ENCODE results near the gene BICDL2. TPM values are rescaled to one million over a fixed set of nuclear protein-coding genes. Genes with fewer than 3 reads are reported as not detected.

Gene BICDL2
- total RNA-seq, 3 donors from 2014 or later: 49.1 to 102 (median 75.5) TPM

DNA sequence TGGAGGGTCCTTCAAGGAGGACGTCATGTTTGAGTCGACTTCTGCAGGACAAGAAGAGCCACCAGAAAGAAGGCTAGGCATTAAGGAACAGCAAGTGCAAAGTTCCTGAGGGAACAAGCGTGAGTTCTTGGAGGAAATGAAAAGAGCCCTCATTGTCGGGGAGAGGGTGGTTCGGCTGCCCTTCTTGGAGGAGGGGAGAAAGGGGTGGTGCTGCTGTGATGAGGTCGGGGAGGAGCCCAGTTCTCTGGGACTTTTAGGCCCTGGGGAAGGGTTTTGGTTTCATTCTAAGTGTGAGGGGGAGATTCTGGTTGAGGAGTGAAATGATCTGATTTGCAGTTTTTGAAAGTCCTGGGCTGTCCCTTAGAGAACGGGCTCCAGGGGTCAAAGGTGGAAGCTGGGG, 4.1 kb downstream of the BICDL2 start:
- Histone ChIP-seq H3K36me3 (ENCODE audit: low read depth) (no peaks in the 10 kb centered on the region), H3K4me3 (no peak overlapping the region), H3K4me1 (ENCODE audit: low read depth) (peaks cover 41% of the 10 kb centered on the region), H3K9me3 (no peaks in the 10 kb centered on the region)
- peak in 1 of 3 donors; percentile 36 for DNase-seq
- no peak for ATAC-seq
- TF ChIP-seq, protein P1, sequence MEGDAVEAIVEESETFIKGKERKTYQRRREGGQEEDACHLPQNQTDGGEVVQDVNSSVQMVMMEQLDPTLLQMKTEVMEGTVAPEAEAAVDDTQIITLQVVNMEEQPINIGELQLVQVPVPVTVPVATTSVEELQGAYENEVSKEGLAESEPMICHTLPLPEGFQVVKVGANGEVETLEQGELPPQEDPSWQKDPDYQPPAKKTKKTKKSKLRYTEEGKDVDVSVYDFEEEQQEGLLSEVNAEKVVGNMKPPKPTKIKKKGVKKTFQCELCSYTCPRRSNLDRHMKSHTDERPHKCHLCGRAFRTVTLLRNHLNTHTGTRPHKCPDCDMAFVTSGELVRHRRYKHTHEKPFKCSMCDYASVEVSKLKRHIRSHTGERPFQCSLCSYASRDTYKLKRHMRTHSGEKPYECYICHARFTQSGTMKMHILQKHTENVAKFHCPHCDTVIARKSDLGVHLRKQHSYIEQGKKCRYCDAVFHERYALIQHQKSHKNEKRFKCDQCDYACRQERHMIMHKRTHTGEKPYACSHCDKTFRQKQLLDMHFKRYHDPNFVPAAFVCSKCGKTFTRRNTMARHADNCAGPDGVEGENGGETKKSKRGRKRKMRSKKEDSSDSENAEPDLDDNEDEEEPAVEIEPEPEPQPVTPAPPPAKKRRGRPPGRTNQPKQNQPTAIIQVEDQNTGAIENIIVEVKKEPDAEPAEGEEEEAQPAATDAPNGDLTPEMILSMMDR (IDR thresholded peaks at IDR 0.05): no peak
- intact Hi-C loops (cut with DNase I, micrococcal nuclease): no loop called here

DNA sequence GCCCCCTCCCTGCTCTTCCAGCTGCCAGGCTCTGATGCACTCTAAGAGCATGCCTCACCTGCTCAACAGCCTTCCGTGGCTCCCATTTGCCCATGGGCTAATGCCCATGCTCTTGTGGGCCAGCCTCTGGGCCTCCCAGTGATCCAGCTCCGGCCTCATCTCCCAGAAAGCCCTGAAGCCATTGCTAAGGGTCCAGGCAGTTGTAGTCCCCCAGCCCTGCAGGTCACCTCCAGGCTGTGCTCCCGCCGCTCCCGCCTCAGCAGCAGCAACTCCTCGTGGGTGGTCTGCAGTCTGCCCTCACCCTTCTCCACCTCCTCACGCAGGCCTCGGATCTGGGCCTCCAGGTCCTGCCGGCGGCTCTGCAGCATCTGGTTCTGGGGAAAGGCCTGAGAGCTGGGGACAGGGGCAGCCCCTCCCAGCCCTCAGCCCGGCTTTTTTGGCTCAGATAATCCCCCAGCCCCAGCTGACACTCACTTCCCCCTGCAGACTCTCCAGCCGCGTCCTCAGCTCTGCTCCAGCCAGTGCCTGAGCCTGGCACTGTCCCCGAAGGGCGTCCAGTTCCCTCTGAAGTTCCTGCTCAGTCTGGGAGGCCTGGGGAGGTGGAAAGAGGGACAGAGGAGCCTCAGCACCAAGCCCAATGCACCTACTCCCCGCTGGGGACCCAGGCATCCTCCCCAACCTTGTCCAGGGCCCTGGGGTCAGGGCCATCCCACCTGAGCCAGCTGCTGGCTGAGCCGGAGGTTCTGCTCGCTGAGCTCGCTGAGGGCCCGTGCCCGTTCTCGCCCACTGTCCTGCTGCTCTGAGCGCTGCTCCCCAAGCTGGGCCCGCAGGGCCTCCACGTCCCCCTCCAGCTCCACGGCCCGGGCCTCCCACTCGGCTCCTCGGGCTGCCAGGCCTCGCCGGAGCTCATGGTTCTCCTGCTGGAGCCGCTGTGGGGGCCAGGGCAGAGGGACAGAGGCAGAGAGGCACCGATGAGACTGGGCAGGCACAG, 6.2 kb downstream of the BICDL2 start:
- intact Hi-C loops (cut with DNase I, micrococcal nuclease): no loop called here
- ATAC-seq: no peak
- TF ChIP-seq, protein P1 (IDR thresholded peaks at IDR 0.05): no peak

DNA sequence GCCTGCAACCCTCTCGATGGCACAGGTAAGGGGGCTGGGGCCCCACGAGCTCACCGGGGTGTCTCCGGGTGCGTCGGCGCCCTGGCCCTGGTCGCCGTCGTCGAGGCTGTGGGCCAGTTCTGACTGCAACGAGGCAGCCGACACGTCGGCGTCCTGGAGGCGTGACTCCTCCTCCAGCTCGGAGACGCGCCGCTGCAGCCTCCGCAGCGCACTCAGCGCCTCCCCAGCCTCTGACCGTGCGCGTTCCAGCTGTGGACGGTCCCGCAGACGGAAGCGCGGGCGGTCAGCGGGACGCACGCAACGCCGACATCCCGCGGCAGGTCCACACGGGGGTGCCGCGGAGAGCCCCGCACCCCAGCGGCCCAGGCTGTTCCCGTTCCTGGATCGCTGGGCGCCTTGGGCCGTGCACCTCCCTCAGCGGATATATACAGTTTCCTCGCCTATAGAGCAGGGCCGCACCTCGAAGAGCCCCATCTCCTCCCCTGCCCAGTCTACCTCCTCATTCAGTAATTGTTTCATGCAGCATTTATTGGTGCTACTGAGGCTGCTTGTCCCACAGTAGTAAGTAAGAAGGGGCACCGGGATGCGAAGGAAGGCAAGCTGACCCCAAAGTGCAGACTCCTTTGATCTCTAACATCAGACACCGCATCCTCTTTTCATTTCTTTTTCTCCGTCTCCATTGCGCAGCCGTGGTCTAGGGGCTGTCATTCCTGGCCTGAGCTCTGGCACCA, 7.1 kb downstream of the BICDL2 start:
- DNase-seq: peak in 1 of 3 donors; percentile 50

More for the DNA sequence above, 6.2 kb downstream of the BICDL2 start:
- Histone ChIP-seq H3K9me3 (no peaks in the 10 kb centered on the region), H3K4me3 (no peak overlapping the region), H3K4me1 (ENCODE audit: low read depth) (peaks cover 30% of the 10 kb centered on the region), H3K36me3 (ENCODE audit: low read depth) (no peaks in the 10 kb centered on the region)
- DNase-seq: peak in 1 of 3 donors; percentile 42

DNA sequence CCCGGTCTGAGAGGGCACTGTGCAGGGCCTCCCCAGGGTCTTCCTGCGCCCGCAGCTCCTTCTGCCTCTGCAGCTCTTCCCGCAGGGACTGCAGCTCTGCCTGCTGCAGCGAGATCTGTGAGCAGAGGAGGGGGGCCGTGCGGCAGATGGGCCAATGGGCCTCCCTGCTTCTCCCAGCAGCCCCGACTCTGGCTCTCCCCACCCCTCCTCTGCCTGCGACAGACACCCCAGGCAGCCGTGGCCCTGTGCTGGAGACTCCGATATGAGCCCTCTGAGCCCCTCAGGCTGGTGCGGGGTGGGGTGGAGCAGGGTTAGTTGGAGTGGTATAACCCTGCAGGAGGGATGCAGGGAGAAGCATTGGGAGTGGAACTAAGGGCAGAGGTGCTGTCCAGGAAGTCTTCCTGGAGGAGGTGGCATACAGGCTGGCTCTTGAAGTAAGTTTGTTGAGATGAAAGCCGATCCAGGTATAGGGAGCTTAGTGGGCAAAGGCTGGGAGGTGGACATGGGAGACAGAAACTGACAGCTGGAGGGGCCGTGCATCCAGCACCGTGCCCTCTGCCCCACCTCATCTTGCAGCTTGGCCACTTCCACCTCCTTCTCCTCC, 7.9 kb downstream of the BICDL2 start:
- intact Hi-C loops (cut with DNase I, micrococcal nuclease): no loop called here
- H3K9me3 ChIP-seq: no peaks in the 10 kb centered on the region
- TF ChIP-seq, protein P1 (IDR thresholded peaks at IDR 0.05): no peak
- H3K36me3 ChIP-seq (ENCODE audit: low read depth): no peaks in the 10 kb centered on the region
- no peak for ATAC-seq
- no peak overlapping the region for H3K4me3 ChIP-seq
- peak in 2 of 3 donors; percentile 54 to 63 for DNase-seq
- peaks cover 37% of the 10 kb centered on the region for H3K4me1 ChIP-seq (ENCODE audit: low read depth)

More for the DNA sequence above, 7.1 kb downstream of the BICDL2 start:
- H3K36me3 ChIP-seq (ENCODE audit: low read depth): no peaks in the 10 kb centered on the region
- H3K4me1 ChIP-seq (ENCODE audit: low read depth): peaks cover 34% of the 10 kb centered on the region
- ATAC-seq: no peak
- intact Hi-C loops (cut with DNase I, micrococcal nuclease): no loop called here
- TF ChIP-seq, protein P1 (IDR thresholded peaks at IDR 0.05): no peak
- no peak overlapping the region for H3K4me3 ChIP-seq
- H3K9me3 ChIP-seq: no peaks in the 10 kb centered on the region

DNA sequence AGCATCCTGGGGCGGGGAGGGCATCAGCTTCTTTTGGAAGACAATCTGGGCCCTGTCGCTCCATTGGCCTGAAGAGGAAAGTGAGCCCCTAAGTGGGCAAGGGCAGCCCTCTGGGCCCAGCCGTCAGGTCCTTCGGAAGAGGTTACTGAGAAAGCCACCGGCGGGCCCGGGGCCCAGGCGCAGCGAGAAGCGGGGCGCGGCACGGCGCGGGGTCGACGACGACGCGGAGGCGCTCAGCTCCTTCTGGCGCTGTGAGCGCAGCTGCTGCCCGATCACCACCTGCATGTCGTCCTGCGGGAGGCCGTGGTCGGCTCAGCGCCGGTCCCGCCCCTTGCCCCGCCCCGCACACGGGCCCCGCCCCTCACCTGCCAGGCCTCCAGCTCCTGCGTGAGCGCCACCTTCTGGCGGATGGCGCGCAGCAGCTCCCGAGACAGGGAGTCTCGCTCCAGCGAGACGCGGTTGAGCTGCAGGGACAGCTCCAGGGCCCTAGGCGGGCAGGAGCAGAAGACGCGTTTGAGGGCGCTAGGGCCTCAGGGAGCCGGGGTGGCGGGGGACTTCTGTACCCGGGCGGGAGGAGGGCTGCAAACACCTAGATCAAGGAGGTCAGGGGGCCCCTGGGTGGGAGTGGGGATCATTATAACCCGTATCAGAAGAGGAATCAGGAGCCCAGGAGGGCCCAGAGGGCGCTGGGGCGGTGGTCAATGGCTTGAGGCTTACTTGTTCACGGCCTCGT, 8.6 kb downstream of the BICDL2 start:
- Histone ChIP-seq H3K4me1 (ENCODE audit: low read depth) (peaks cover 40% of the 10 kb centered on the region), H3K4me3 (no peak overlapping the region), H3K9me3 (no peaks in the 10 kb centered on the region), H3K36me3 (ENCODE audit: low read depth) (no peaks in the 10 kb centered on the region)
- TF ChIP-seq, protein P1 (IDR thresholded peaks at IDR 0.05): peak; percentile 95
- intact Hi-C loops (cut with DNase I, micrococcal nuclease): no loop called here
- DNase-seq (peak; percentile 91 to 95 (median 95)), ATAC-seq (peak; percentile 80)
